ENCODE measurements around the gene CELA1.
"Not testable (repeated sequence)": the region's sequence is repeated elsewhere in the genome, so short reads cannot be mapped to it uniquely, and the experiment has no call there.

CELA1 gene

DNA sequence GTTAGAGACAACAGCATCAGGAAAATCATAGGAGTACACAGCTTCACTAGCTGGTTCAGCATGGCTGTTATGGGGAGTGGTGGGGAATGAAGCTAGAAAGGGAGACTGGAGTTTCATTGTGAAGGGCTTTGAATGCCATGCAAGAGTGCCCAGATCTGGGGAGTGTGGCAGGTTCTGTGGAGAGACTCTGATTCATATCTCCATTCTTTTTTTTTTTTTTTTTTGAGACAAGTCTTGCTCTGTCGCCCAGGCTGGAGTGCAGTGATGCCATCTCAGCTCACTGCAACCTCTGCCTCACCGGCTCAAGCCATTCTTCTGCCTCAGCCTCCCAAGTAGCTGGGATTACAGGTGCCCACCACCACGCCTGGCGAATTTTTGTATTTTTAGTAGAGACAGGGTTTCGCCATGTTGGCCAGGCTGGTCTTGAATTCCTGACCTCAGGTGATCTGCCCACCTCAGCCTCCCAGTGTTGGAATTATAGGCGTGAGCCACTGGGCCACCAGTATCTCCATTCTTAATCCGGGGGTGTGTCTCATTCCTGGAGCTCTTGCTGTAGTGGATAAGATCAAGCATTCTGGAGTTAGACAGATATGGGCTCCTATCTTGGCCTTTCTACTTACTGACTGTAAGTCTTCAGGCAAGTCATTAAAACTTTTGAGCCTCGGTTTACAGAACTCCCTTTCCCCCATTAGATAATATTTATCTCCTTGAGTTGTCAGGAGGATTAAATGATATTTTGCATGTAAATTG lies 28.2 kb downstream of the CELA1 start:
- DNase-seq (ENCODE audit: low spot score): not testable (repeated sequence)

DNA sequence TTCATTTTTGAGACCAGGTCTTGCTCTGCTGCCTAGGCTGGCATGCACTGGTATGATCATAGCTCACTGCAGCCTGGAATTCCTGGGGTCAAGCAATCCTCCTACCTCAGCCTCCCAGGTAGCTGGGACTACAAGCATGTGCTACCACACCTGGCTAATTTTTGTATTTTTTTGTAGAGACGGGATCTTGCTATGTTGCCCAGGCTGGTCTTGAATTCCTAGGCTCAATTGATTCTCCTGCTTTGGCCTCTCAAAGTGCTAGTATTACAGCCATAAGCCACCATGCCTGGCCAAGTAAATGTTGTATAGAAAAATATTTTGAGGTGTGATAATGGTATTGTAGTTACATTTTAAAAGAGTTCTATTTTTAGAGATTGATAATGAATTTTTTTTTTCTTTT lies 35.1 kb downstream of the CELA1 start:
- DNase-seq (ENCODE audit: low spot score): no peak

DNA sequence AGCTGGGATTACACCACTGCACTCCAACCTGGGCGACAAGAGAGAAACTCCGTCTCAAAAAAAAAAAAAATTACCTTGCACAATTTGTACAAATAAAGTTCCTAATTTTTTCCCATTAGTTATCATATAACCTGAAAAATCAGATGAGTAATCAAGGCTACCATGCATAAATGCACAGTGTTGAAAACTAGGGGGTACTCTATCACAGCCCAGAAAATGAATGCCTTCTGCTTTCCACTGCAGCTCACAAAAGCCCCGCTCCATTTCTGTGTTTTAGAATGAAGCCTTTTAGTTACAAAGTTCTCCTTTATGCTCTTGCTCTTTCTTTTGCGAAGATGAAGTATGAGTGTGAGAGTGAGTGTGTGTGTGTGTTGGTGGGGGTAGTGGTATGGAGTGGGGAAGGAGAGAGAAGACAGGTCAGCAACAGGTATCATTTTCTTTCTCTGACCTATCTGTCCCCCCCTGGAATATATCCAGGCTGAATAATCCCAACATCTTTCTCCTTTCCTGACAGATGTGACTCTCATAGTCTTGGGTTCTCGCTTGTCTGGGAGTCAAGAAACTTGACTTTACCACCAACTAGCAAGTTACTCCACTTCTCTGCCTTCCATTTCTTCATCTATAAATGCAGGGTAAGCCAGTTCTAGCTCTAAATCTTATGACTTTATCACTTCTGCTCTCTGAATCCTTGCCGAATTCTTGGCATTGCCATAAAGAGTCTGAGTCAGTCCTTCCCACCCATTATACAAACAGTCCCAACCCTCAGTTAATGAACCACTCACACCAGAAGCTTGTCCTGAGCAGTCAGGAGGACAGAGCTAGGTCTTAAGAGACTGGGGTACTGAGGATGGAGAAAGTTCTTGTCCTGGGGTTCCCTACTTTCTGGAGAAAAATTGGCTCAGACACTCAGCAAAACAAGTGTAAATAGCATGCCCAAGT lies 38.6 kb downstream of the CELA1 start:
- DNase-seq (ENCODE audit: low spot score): peak; percentile 94

DNA sequence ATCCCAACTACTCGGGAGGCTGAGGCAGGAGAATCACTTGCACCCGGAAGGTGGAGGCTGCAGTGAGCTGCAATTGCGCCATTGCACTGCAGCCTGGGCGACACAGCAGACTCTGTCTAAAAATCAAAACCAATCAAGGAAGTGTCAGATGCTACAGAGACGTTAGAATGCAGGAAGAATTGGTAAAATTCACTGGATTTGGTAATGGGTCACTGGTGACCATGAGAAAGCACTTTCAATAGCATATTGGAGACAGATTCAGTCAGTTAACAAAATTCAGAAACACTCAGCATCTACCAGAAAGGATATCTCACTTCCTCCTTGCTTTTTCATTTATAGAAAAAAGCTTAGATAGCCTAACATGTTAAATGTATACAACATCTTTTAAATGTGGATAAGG lies 40.0 kb downstream of the CELA1 start:
- no peak for DNase-seq (ENCODE audit: low spot score)

GRCh38 chr12:51300768-51301167 lies 45.7 kb downstream of the CELA1 start:
- DNase-seq (ENCODE audit: low spot score): not testable (repeated sequence)

DNA sequence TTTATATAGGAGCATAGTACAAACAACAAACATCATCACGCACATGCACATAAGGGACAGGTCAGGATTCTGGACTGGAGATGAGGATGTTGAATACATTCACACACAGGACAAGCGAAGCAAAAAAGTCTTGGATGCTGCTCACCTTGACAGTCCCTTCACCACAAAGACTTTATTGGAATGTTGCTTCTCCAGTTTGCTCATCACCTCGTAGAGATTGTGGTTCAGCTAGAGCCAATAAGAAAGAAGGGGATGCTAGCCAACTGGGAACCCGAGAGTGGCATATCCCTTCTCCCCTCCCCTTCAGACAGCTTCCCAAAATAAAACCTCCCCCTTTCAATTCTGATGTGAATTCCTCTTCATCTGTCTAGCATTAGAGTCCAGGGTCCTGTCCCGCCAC lies 50.8 kb downstream of the CELA1 start:
- no peak for DNase-seq (ENCODE audit: low spot score)

DNA sequence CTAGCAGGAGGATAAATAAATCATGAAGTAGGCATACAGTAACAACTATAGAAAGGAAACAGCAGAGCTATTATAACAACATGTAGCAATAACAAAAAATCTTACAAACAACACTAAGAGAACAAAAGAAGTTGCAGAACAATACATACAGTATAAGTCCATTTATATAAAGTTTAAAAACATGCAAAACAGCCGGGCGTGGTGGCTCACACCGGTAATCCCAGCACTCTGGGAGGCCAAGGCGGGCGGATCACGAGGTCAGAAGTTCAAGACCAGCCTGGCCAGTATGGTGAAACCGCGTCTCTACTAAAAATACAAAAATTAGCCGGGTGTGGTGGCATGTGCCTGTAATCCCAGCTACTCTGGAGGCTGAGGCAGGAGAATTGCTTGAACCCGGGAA lies 52.4 kb downstream of the CELA1 start:
- not testable (repeated sequence) for DNase-seq (ENCODE audit: low spot score)

GRCh38 chr12:51293696-51294095 lies 52.8 kb downstream of the CELA1 start:
- no peak for DNase-seq (ENCODE audit: low spot score)

DNA sequence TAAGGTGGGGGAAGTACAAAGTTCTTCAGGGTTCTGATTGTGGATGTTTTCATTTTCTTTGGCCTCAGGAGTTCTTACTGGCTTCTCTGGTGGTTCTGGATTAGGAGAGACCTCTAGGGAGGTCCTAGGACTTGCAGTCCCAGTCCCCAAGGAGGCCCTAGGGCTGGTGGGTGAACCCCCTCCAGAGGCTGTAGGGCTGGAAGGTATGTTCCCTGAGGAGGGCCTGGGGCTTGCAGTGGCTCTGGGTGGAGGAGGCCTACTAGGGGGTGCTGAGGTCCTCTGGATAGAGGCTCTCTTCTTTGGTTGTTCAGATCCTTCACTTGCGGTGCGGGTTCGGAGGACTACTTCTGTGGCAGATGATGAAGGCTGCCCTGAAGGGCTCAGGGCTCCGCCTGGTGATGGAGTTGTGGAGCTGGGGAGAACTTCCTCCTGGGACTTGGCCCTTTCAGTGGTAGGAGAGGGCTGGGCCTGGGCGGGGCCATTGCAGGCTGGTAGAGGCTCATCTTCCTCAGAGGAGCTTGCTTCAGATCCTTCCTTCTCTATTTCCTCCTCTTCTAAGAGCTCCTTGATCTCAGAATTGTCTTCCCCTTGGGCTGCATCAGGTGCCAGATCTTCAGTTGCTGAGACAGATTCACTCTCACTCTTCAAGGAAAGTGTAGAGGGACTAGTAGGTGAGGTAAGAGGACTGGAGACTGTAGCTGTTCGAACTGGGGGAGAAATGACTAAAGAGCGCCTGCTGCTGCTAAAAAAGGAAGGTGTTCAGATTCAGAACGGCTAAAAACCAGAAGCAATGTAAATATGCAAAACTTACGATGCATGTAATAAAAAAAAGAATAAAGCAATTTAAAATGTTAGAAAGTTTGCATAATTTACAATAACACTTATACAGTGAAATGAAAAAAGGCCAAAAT lies 54.6 kb downstream of the CELA1 start:
- DNase-seq (ENCODE audit: low spot score): peak; percentile 55

DNA sequence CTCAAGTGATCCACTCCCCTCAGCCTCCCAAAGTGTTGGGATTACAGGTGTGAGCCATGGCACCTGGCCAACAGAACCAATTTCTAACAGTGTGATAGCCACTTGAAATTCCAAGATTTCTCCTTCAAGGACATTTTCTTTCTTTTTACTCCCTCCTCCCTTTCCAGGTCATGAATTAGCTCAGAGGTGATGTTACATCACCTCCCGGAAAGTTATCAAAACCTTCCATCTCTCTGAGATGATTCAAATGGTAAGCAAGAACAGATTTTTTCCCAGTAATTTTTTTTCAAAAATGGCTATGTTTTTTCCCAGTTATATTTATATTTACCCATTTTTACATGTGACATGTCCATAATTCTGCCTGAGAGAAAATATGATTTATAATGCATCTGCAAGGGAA lies 60.6 kb downstream of the CELA1 start:
- DNase-seq (ENCODE audit: low spot score): no peak

- DNase-seq (ENCODE audit: low spot score): peak; percentile 30
Measured at GRCh38 chr12:51281202-51281924, 65.1 kb downstream of the CELA1 start.
